Superior temporal gyrus (tissue), 1 donor: ENCODE data around the gene STK31.
A peak's percentile ranks its signal among the peaks of the same experiment; 100 is the strongest.
"Not testable (repeated sequence)": the region's sequence is repeated elsewhere in the genome, so short reads cannot be mapped to it uniquely, and the experiment has no call there.

Experiments
- DNase-seq: peaks from one replicate; pipeline ENCODE4 v3.0.0-alpha.2; 2016; ENCODE audit errors: extremely low spot score

The STK31 gene

DNA sequence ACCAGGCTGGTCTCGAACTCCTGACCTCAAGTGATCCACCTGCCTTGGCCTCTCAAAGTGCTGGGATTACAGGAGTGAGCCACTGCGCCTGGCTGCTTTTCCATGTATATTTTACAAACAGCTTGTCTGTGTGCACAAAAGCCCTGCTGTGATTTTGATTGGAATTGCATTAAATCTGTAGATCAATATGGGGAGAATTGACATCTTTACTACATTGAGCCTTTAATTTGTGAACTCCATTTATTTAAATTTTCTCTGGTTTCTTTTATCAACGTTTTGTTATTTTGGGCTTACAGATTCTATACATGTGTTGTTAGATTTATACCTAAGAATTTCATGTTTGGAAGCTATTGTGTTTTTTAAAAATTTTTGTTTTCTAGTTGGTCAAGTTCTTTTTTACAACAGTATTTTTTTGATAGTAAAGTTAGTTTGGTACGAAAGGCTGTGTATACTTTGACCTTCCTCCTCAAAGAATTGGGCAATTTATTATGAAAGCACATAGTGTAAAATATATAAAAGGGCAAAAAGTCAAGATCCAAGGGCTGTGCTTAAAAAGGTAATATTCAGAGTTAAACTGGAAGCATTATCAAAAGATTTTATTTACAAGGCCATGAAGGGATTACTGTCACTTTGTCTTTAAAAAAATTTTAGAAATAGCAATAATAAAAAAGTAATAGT, 92.8 kb downstream of the STK31 start:
- no peak for DNase-seq

DNA sequence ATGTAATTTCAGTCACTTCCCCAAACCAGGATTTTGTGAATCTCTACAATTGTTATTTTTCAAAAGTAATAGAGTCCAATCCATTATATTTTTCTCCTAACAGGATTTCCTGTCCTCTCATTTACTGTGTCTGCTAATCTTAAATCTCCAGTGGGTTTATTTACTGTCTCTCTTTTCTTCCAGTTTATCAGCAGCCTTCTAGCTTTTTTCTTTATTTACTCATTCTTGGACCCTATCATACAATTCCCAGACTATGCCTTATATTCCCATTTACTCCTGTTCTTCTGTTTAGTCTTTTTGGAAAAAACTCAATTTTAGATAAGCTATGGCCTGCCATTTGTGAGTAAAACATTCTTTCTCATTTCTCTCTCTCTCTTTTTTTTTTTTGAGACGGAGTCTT, 94.7 kb downstream of the STK31 start:
- no peak for DNase-seq

GRCh38 chr7:23808421-23808820, 98.4 kb downstream of the STK31 start:
- DNase-seq: no peak

DNA sequence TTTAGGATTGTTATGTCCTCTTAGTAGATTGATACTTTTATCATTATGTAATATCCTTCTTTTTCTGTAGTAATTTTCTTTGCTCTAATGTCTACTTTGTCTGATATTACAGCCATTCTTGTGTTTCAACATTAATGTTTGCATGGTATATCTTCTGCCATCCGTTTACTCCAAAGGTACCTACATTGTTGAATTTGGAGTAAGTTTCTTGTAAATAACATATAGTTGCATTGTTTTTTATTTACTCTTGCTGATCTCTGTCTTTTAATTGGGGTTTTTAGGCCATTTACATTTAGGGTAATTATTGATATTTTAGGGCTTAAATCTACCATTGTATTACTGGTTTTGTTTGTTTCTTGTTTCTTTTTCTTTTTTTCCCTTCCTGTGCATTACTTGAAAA, 100.1 kb downstream of the STK31 start:
- DNase-seq: no peak

DNA sequence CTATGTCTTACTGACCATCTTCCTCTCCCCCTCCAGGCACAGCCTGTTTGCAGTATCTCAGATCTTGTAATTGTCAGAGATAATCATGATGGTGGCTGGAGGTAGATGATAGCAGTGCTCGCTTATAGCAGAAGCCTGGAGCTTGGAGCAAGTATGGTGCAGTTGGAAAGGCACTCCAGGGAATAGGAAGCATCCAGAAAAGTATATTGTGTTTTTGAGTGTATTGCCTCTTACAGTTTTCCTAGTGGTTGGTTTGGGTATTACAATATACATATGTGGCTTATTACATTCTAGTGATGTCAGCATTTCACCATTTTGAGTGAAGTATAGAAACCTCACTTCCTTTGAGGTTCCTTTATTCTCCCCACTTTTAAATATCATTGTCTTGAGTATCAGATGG, 101.5 kb downstream of the STK31 start:
- DNase-seq: no peak

DNA sequence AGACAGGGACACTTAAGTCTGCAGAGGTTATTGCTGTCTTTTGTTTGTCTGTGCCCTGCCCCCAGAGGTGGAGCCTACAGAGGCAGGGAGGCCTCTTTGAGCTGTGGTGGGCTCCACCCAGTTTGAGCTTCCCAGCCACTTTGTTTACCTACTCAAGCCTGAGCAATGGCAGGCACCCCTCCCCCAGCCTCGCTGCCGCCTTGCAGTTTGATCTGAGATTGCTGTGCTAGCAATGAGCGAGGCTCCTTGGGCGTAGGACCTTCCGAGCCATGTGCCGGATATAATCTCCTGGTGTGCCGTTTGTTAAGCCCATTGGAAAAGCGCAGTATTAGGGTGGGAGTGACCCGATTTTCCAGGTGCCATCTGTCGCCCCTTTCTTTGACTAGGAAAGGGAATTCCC, 118.1 kb downstream of the STK31 start:
- not testable (repeated sequence) for DNase-seq

GRCh38 chr7:23832733-23833132, 122.7 kb downstream of the STK31 start:
- not testable (repeated sequence) for DNase-seq

- DNase-seq: no peak
Observed at GRCh38 chr7:23833405-23833804, 123.4 kb downstream of the STK31 start.

DNA sequence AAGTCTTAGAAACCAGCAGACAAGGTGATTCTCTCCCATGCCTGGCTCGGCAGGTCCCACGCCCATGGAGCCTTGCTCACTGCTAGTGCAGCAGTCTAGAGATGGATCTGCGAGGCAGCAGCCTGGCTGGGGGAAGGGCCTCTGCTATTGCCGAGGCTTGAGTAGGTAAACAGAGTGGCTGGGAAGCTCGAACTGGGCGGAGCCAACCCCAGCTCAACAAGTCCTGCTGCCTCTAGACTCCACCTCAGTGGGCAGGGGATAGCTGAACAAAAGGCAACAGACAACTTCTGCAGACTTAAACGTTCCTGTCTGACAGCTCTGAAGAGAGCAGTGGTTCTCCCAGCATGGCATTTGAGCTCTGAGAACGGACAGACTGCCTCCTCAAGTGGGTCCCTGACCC, 134.8 kb downstream of the STK31 start:
- DNase-seq: not testable (repeated sequence)

GRCh38 chr7:23852135-23852534, 142.1 kb downstream of the STK31 start:
- no peak for DNase-seq

GRCh38 chr7:23852988-23853387, 143.0 kb downstream of the STK31 start:
- no peak for DNase-seq

- DNase-seq: peak; percentile 28
Observed at GRCh38 chr7:23863209-23863787, 153.3 kb downstream of the STK31 start.

- no peak for DNase-seq
Observed at GRCh38 chr7:23864973-23865372, 155.0 kb downstream of the STK31 start.

- no peak for DNase-seq
Observed at GRCh38 chr7:23873306-23873705, 163.3 kb downstream of the STK31 start.

DNA sequence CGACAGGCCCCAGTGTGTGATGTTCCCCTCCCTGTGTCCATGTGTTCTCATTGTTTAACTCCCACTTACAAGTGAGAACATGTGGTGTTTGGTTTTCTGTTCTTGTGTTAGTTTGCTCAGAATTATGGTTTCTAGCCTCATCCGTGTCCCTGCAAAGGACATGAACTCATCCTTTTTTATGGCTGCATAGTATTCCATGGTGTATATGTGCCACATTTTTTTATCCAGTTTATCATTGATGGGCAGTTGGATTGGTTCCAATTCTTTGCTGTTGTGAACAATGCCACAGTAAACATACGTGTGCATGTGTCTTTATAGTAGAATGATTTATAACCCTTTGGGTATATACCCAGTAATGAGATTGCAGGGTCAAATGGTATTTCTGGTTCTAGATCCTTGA, 166.5 kb downstream of the STK31 start:
- DNase-seq: not testable (repeated sequence)
